NCI-H1930 (cell line): ENCODE results near the gene RUFY2.
"Not testable (repeated sequence)": the region's sequence is repeated elsewhere in the genome, so short reads cannot be mapped to it uniquely, and the experiment has no call there.

Experiments used
- DNase-seq, 2 experiments: peaks; one replicate each; lab custom pipeline; 2025; lab: John Stamatoyannopoulos, UW

The RUFY2 gene

GRCh38 chr10:68327889-68328786 lies 78.9 kb downstream of the RUFY2 start:
- no peak for DNase-seq

GRCh38 chr10:68324396-68324795 lies 82.7 kb downstream of the RUFY2 start:
- not testable (repeated sequence) for DNase-seq

- no peak for DNase-seq
These were observed 88.6 kb downstream of the RUFY2 start for GRCh38 chr10:68318331-68319059.

GRCh38 chr10:68315582-68315981 lies 91.5 kb downstream of the RUFY2 start:
- no peak for DNase-seq

- DNase-seq: not testable (repeated sequence)
These were observed 92.1 kb downstream of the RUFY2 start for GRCh38 chr10:68314930-68315329.

- no peak for DNase-seq
These were observed 96.5 kb downstream of the RUFY2 start for GRCh38 chr10:68310531-68310930.

- no peak for DNase-seq
These were observed 101.2 kb downstream of the RUFY2 start for GRCh38 chr10:68305854-68306253.

- no peak for DNase-seq
These were observed 103.1 kb downstream of the RUFY2 start for GRCh38 chr10:68303849-68304412.

- DNase-seq: no peak
These were observed 104.2 kb downstream of the RUFY2 start for GRCh38 chr10:68302871-68303270.

GRCh38 chr10:68302503-68302823 lies 104.6 kb downstream of the RUFY2 start:
- no peak for DNase-seq

- no peak for DNase-seq
These were observed 105.1 kb downstream of the RUFY2 start for GRCh38 chr10:68301790-68302502.

- DNase-seq: no peak
These were observed 105.8 kb downstream of the RUFY2 start for GRCh38 chr10:68301301-68301700.

- no peak for DNase-seq
These were observed 110.0 kb downstream of the RUFY2 start for GRCh38 chr10:68296843-68297663.
